ENCODE measurements around the gene BATF2. TPM values are rescaled to one million over a fixed set of nuclear protein-coding genes. Genes with fewer than 3 reads are reported as not detected.

Gene BATF2
- total RNA-seq, 1 experiment from 2014 or later: not detected

DNA sequence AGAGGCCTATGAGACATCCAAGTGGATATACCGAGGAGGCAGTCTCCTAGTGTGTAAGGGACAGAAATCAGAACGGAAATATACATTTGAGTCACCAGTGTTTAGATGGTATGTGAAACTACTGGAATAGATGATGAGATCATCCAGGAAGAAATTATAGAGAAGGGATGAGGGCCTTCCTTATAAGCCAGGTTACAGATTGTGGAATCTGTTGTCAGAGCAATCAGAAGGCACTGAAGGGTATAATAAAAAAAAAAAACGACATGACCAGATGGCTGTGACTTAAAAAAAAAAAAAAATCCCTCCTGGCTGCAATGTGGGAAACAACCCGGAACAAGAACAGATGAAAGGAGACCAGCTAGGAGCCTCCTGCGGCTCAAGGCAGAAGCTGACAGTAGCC lies 27.6 kb downstream of the BATF2 start:
- Histone ChIP-seq H3K4me3 (no peak overlapping the region), H3K9me3 (replicated peaks) (peaks cover 5% of the 10 kb centered on the region; the same call in 1 of the 2 replicates), H3K27ac (no peak overlapping the region), H3K4me1 (replicated peaks) (0 out of 2 replicates have a peak, but pooled peaks cover 3% of the 10 kb centered on the region), H3K36me3 (no peaks in the 10 kb centered on the region), H3K27me3 (replicated peaks) (peaks cover 39% of the 10 kb centered on the region)
- no peak for DNase-seq (ENCODE audit: low read depth in 1 of 2, low spot score in 2 of 2)

DNA sequence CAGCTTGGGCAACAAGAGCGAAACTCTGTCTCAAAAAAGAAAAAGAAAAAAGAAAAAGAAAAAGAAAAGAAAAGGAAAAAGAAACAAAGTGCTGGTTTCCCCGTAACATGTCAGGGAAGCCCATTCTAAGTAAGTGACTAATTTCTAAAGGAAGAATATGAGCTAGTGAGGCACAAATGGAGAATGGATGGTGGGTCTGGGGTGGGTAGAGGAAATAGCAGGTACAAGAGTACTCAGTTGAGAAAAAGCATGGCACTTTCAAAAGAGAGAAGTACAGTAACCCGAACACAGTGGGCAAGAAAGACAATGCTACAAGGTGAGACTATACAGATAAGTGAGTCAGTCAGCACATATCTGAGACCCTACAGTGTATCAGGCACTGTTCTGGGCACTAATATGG lies 29.4 kb downstream of the BATF2 start:
- Histone ChIP-seq H3K4me3 (no peak overlapping the region), H3K27ac (no peak overlapping the region), H3K27me3 (replicated peaks) (peaks cover 49% of the 10 kb centered on the region), H3K9me3 (replicated peaks) (peaks cover 5% of the 10 kb centered on the region; the same call in 1 of the 2 replicates), H3K4me1 (replicated peaks) (0 out of 2 replicates have a peak, but pooled peaks cover 3% of the 10 kb centered on the region), H3K36me3 (no peaks in the 10 kb centered on the region)
- DNase-seq (ENCODE audit: low read depth in 1 of 2, low spot score in 2 of 2): no peak

DNA sequence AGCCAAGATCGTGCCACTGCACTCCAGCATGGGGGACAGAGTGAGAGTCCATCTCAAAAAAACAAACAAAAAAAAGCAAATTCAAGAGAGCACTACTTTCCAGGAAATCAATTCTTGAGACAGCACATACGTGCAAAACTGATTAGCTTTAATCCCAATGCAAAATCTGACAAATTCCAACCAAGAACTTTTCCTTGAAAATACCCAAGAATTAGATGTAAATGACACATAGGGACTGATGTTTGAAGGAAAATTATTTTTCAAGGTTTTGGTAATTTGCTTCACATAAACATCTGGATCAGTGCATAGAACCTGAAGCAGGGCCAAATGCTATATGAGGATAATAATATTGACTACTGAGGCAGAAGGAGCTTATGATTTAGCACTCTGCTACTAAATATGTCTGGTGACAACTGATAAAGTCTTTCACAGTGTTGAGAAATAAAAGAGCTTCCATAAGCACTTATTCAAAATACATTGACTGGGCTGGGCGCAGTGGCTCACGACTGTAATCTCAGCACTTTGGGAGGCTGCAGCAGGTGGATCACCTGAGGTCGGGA lies 33.6 kb downstream of the BATF2 start:
- no peak for DNase-seq (ENCODE audit: low read depth in 1 of 2, low spot score in 2 of 2)
- Histone ChIP-seq H3K27me3 (replicated peaks) (peaks cover 59% of the 10 kb centered on the region), H3K27ac (no peak overlapping the region)

DNA sequence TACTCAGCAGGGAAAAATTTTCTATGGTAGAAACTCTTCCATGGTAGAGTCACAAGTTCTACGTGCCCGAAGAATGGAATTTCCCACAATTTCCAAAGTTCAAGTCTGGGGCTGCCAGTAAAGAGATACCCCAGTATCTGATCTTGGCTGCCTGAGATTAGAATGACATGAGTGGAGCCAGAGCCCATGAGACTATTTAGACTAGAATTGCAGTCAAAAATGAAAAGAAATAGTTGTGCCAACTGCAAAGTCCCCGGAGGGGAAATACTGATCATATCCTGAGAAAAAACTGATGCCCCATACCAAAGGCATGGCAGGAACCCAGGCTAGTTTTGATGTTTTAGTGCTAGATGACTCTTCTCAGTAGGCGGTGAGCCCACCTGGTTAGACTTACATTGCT lies 36.1 kb downstream of the BATF2 start:
- Histone ChIP-seq H3K27ac (no peak overlapping the region), H3K4me1 (replicated peaks) (no peaks in the 10 kb centered on the region), H3K4me3 (no peak overlapping the region), H3K9me3 (replicated peaks) (no peaks in the 10 kb centered on the region), H3K27me3 (replicated peaks) (peaks cover 63% of the 10 kb centered on the region), H3K36me3 (no peaks in the 10 kb centered on the region)
- DNase-seq (ENCODE audit: low read depth in 1 of 2, low spot score in 2 of 2): no peak

More for the DNA sequence above, 33.6 kb downstream of the BATF2 start:
- H3K4me3 ChIP-seq: no peak overlapping the region
- H3K36me3 ChIP-seq: no peaks in the 10 kb centered on the region
- H3K4me1 ChIP-seq (replicated peaks): no peaks in the 10 kb centered on the region
- H3K9me3 ChIP-seq (replicated peaks): no peaks in the 10 kb centered on the region

DNA sequence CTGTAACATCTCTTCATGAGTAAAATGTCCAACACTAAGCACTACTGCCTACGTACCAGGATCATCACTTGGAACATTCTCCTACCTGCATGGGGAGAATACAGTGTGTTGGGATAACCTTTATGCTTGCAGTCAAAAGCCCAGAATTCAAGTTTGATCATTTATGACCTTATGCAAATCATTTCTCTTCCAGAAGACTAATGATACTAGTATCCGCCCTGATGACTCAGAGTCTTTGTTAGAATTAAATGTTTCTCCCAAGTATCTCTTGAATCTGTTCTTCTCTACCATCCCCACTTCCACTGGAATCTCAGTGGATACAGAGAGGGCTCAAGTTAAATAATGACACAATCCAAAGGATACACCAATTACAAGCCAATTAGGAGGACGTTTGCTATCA lies 37.3 kb downstream of the BATF2 start:
- Histone ChIP-seq H3K4me3 (no peak overlapping the region), H3K36me3 (no peaks in the 10 kb centered on the region), H3K27me3 (replicated peaks) (peaks cover 65% of the 10 kb centered on the region), H3K9me3 (replicated peaks) (no peaks in the 10 kb centered on the region), H3K4me1 (replicated peaks) (no peaks in the 10 kb centered on the region), H3K27ac (no peak overlapping the region)
- DNase-seq (ENCODE audit: low read depth in 1 of 2, low spot score in 2 of 2): no peak

DNA sequence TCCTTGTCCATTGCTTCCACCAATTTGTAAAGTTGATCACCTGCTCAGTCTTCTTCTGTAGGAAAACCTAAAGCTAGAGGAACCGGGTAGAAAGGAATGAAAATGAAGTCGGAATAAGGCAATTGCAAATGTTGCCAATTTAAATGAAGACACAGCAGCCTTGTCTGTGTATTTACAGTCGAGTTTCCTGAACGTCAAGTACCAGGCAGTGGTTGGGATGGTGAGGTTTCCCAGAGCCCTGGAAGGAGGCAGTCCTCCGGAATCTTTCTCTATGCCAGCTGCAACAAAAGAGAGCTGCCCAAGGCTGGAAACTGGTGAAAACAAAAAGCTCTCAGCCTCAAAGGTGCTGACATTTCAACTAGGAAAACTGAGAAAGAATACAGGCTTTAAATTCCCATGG lies 42.6 kb downstream of the BATF2 start:
- Histone ChIP-seq H3K4me1 (replicated peaks) (no peaks in the 10 kb centered on the region), H3K4me3 (no peak overlapping the region), H3K27ac (no peak overlapping the region), H3K27me3 (replicated peaks) (peaks cover 70% of the 10 kb centered on the region), H3K9me3 (replicated peaks) (no peaks in the 10 kb centered on the region), H3K36me3 (no peaks in the 10 kb centered on the region)
- no peak for DNase-seq (ENCODE audit: low read depth in 1 of 2, low spot score in 2 of 2)

DNA sequence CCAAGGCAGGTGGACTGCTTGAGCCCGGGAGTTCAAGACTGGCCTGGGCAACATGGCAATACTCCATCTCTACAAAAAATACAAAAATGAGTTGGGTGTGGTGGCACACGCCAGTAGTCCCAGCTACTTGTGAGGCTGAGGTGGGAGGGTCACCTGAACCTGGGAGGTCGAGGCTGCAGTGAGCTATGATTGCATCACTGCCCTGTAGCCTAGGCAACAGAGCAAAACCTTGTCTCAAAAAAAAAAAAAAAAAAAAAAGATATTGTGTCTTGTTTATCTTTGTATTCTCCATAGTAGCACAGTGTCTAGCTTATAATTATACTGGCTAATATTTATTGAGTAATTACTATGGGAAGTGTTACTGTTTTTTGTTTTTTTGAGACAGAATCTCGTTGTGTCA lies 45.2 kb downstream of the BATF2 start:
- H3K9me3 ChIP-seq (replicated peaks): no peaks in the 10 kb centered on the region
- DNase-seq (ENCODE audit: low read depth in 1 of 2, low spot score in 2 of 2): no peak
- H3K36me3 ChIP-seq: no peaks in the 10 kb centered on the region
- no peak overlapping the region for H3K27ac ChIP-seq
- peaks cover 67% of the 10 kb centered on the region for H3K27me3 ChIP-seq (replicated peaks)
- H3K4me3 ChIP-seq: no peak overlapping the region
- no peaks in the 10 kb centered on the region for H3K4me1 ChIP-seq (replicated peaks)

DNA sequence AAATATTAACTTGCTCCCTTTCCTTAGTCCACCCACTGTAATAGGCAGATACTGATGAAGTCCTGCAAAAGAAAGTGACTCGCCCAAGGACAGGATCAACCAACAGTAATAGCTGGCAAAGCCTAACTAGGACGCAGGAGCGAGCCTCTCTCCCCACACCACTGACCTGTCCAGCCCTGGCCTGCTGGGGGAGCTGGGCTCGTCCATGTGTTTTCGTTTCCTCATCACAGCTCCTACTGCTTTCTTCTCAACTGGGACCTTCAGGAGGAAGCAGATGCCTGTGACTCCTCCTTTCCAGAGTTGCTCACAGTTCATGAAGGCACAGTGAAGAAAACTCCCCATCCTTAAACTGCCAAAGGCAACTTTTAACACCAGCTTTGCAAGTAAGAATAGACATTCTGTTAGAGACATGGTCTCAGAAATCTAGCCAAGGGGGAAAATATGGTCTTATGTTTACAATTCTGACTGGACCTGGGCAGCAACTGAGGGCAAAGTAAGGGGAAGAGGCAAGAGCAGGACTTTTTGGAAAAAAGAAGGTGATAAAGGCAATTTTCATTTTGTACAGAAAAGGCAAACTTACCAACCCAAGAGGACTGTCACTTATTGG lies 49.5 kb downstream of the BATF2 start:
- H3K9me3 ChIP-seq (replicated peaks): no peaks in the 10 kb centered on the region
- H3K36me3 ChIP-seq: no peaks in the 10 kb centered on the region
- peaks cover 63% of the 10 kb centered on the region for H3K27me3 ChIP-seq (replicated peaks)
- H3K4me3 ChIP-seq: no peak overlapping the region
- H3K4me1 ChIP-seq (replicated peaks): no peaks in the 10 kb centered on the region
- DNase-seq (ENCODE audit: low read depth in 1 of 2, low spot score in 2 of 2): no peak
- no peak overlapping the region for H3K27ac ChIP-seq

Other genes starting within 250 kb of the BATF2 start
- gene PYGM, start 237.0 kb downstream of the BATF2 start, total RNA-seq (2014; rRNA removed; shearing (Covaris generic)): 0.45 TPM in 1 of 2 replicates, not detected in the other
- 154 and 170 TPM in 2 replicates for gene SF1, start 218.4 kb downstream of the BATF2 start, total RNA-seq (2014; rRNA removed; shearing (Covaris generic))
- gene MAP4K2, start 193.8 kb downstream of the BATF2 start, total RNA-seq (2014; rRNA removed; shearing (Covaris generic)): 19.2 and 22.9 TPM in 2 replicates
- gene MEN1, start 186.4 kb downstream of the BATF2 start, total RNA-seq (2014; rRNA removed; shearing (Covaris generic)): 13.8 and 22.0 TPM in 2 replicates
- 0.03 TPM in 1 of 2 replicates, not detected in the other for gene CDC42BPG, start 152.3 kb downstream of the BATF2 start, total RNA-seq (2014; rRNA removed; shearing (Covaris generic))
- 75.2 and 85.7 TPM in 2 replicates for gene EHD1, start 118.3 kb downstream of the BATF2 start, total RNA-seq (2014; rRNA removed; shearing (Covaris generic))
- 22.5 and 23.2 TPM in 2 replicates for gene ATG2A, start 79.8 kb downstream of the BATF2 start, total RNA-seq (2014; rRNA removed; shearing (Covaris generic))
- gene PPP2R5B, start 72.3 kb downstream of the BATF2 start, total RNA-seq (2014; rRNA removed; shearing (Covaris generic)): 20.6 and 30.6 TPM in 2 replicates
- gene GPHA2, start 61.1 kb downstream of the BATF2 start, total RNA-seq (2014; rRNA removed; shearing (Covaris generic)): not detected in 2 replicates
- not detected in 2 replicates for gene MAJIN, start 24.9 kb downstream of the BATF2 start, total RNA-seq (2014; rRNA removed; shearing (Covaris generic))
- gene ARL2, start 17.2 kb upstream of the BATF2 start, total RNA-seq (2014; rRNA removed; shearing (Covaris generic)): 155 and 222 TPM in 2 replicates
- 35.3 and 36.9 TPM in 2 replicates for gene SNX15, start 30.5 kb upstream of the BATF2 start, total RNA-seq (2014; rRNA removed; shearing (Covaris generic))
- 35.8 and 69.9 TPM in 2 replicates for gene SAC3D1, start 44.2 kb upstream of the BATF2 start, total RNA-seq (2014; rRNA removed; shearing (Covaris generic))
- gene NAALADL1, start 61.6 kb upstream of the BATF2 start, total RNA-seq (2014; rRNA removed; shearing (Covaris generic)): not detected in 2 replicates
- gene CDCA5, start 87.1 kb upstream of the BATF2 start, total RNA-seq (2014; rRNA removed; shearing (Covaris generic)): 90.2 and 124 TPM in 2 replicates
- gene ZFPL1, start 87.3 kb upstream of the BATF2 start, total RNA-seq (2014; rRNA removed; shearing (Covaris generic)): 63.7 and 91.9 TPM in 2 replicates
- 387 and 508 TPM in 2 replicates for gene VPS51, start 99.2 kb upstream of the BATF2 start, total RNA-seq (2014; rRNA removed; shearing (Covaris generic))
- 1.5 and 2.4 TPM in 2 replicates for gene TM7SF2, start 114.9 kb upstream of the BATF2 start, total RNA-seq (2014; rRNA removed; shearing (Covaris generic))
- 22.8 and 42.1 TPM in 2 replicates for gene ZNHIT2, start 120.7 kb upstream of the BATF2 start, total RNA-seq (2014; rRNA removed; shearing (Covaris generic))
- gene FAU, start 125.2 kb upstream of the BATF2 start, total RNA-seq (2014; rRNA removed; shearing (Covaris generic)): 672 and 1,078 TPM in 2 replicates
- gene MRPL49, start 125.3 kb upstream of the BATF2 start, total RNA-seq (2014; rRNA removed; shearing (Covaris generic)): 113 and 138 TPM in 2 replicates
- 15.6 and 20.2 TPM in 2 replicates for gene SYVN1, start 137.5 kb upstream of the BATF2 start, total RNA-seq (2014; rRNA removed; shearing (Covaris generic))
- not detected in 2 replicates for gene SPDYC, start 173.3 kb upstream of the BATF2 start, total RNA-seq (2014; rRNA removed; shearing (Covaris generic))
- gene CAPN1, start 185.0 kb upstream of the BATF2 start, total RNA-seq (2014; rRNA removed; shearing (Covaris generic)): 120 and 177 TPM in 2 replicates